GM18858 (cell line): ENCODE results near the gene ANKS1B.
"Not testable (repeated sequence)": the region's sequence is repeated elsewhere in the genome, so short reads cannot be mapped to it uniquely, and the experiment has no call there.

Experiments
- ATAC-seq: cut with Tn5 transposase; IDR thresholded peaks from one replicate; pipeline ENCODE4 v1.9.1; 2021; ENCODE audit not compliant: unreplicated experiment

Gene ANKS1B

DNA sequence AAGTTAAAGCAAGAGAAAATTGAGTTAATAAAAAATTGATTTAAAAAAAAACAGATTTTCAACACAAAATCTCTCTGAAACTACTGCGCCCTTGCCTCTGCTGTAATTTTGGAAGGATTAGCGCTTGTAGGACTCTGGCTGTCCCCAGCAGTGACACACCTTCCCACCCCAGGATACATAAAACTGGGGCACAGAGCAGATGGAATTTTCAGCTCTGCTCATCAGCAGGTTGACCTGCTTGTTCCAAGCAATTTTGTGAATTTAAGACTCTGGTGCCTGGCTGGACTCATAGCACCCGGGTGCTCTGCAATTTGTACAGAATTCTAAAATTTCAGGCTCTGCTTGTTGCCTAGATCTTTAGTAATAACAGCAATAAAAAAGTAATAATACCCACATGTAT lies 595.0 kb downstream of the ANKS1B start:
- ATAC-seq = no peak

DNA sequence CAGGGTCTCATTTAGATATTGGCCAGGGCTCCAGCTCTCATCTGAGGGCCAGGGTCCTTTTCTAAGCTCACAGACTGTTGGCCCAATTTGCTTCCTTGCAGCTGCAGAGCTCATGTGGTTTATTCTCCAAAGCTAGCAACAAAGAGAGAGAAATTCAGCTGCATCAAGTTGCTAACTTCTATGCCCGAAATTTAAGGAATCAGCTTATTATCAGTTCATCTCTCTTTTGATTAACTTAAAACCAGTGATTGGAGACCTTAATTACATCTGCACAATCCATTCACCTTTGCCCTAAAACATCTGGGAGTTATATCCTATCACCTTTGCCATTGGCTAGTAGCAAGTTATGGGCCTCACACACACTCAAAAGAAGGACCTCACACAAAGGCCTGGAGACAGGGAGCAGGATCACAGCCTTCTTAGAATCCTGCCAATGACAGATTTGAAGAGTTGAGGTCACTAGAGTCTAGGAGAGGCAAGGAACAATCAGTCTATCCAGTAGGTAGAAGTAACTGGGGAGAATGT lies 596.0 kb downstream of the ANKS1B start:
- ATAC-seq = no peak

- no peak for ATAC-seq
Measured at GRCh38 chr12:99387661-99388060, 597.1 kb downstream of the ANKS1B start.

GRCh38 chr12:99386907-99387306 lies 597.8 kb downstream of the ANKS1B start:
- ATAC-seq = peak; percentile 49

DNA sequence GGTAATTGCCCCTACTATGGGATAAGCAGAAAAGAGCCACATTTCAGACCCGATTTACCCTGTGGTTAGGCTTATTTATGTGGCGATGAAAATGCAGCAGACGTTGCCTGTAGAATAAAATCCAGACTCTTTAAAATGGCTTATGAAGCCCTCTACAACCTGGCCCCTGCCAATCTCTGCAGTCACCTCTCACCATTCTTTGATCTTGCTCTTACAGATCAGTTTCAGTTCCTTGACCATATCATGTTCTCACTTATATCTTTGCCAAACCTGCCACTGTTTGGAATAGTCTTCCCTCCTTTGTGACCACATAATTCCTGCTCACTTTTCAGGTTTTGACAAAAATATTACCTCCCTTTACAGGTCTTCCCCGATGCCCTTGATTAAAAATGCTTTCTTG lies 601.5 kb downstream of the ANKS1B start:
- ATAC-seq = no peak

DNA sequence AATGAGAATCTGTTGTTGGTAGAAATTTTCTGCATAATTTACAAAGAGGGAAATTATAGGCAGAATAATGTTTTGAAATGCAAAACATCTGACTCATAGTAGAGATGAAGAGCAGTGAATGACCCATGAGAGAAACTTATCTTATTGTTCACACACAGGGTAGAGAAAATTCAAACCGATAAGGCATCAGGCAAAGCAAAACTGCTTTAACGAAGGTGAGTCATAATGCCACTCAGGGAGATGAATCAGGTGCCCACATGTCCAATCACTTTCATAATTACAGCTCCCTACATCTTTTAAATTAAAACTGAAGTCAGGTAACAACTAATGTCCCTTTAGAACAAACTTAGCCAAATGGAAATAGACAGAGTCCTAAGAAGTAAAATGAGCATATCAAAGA lies 602.7 kb downstream of the ANKS1B start:
- ATAC-seq = peak; percentile 87

- ATAC-seq = no peak
Measured at GRCh38 chr12:99380701-99381100, 604.0 kb downstream of the ANKS1B start.

GRCh38 chr12:99374023-99374422 lies 610.7 kb downstream of the ANKS1B start:
- no peak for ATAC-seq

GRCh38 chr12:99372257-99372920 lies 612.3 kb downstream of the ANKS1B start:
- ATAC-seq = no peak

DNA sequence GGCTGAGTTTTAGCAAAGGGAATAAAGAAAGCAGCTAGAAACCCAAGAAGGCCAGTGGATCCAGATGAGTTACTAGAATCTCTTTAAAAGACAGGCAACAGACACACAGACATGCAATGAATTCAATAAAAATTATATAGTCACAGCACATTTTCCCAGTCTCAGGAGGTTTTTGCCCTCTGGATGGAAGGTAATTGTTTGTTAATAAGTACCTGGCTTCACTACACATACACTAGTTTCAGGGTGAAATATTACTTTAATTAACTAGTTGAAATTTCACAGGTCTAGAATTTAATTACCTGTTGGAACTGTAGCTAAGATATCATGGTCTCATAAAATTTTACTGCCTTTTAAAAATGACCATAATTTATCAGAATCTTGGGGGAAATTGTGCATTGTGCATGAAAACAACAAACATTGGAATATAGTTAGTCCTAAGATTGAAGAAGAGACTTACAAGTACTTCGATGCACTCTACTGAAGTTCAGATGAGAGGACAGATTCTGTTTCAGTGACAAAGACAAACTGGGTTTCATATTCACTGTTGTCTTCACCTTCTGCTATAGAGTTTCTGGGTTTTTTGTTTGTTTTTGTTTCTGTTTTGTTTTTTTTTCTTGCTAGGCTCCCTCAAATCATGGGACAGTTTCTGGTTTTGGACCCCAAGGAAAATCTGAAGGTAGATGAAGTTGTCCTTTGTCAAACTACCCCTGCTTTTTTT lies 614.2 kb downstream of the ANKS1B start:
- ATAC-seq = no peak

DNA sequence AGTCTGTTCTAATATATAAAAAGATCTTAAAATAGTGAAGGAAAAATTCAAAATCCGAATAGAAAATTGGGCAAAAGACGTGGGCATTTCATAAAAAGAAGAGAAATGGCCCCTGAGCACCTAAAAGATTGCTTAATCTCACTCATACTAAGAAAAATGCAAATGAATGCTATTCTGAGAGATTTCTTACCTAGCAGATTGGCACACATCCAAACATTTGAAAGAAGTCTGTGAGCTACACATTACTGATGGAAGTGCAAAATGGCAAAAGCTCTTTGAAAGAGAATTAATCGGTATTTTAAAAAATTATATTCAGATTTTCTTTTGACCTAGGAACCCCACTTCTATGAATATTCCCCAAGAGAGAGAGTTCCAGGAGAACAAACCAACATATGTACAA lies 617.6 kb downstream of the ANKS1B start:
- no peak for ATAC-seq

DNA sequence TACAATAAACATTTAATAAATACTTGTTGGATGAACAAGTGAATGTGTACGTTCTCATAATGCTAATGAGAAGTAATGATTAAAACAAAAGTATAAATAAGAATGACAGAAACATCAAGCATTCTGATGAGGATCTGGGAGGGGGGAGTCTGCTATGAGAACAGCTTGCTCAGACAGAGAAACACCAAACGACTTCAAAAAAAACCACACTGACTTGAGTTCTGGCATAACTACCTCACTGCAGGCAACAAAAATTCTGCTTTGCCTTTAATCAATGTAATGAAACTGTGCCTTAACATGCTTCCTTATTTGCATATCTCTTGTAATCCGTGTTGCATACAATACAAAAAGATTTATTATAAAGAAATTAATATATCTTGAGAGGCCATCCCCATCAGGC lies 632.5 kb downstream of the ANKS1B start:
- ATAC-seq = no peak

- ATAC-seq = no peak
Measured at GRCh38 chr12:99343960-99344359, 640.8 kb downstream of the ANKS1B start.

- no peak for ATAC-seq
Measured at GRCh38 chr12:99339663-99340062, 645.1 kb downstream of the ANKS1B start.

DNA sequence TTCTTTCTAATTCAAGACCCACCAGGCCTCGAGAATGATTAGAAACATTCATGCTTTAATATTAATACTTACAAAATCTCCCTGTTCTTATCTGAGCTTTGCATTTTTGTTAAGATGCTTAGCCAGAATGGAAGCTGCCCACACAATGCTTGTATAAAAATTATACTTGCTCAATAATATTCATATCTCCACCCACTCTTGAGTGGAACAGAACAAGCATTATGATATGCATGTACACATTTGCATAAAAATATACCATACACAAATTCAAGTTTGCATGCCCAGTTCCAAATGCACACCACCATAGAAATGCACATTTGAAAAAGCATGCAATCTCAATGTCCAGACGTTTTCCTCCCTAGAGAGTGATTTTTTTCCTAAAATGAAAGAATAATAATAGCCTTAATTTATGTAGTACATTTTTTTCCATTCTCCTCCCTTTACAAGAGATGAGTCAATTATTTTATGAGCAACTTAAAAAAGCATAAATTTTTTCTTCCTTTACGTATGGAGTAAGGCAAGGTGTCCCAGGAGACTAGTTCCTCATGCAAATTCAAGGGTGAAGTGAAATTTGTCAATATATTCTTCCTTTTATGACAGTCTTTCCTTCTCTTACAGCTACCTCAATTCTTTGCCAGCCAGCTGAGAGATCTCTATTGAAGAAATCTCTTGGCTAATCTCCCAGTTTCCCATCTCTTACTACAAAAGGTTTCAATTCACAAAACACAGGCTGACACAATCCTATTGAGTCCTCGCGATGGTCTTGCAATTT lies 650.3 kb downstream of the ANKS1B start:
- no peak for ATAC-seq

DNA sequence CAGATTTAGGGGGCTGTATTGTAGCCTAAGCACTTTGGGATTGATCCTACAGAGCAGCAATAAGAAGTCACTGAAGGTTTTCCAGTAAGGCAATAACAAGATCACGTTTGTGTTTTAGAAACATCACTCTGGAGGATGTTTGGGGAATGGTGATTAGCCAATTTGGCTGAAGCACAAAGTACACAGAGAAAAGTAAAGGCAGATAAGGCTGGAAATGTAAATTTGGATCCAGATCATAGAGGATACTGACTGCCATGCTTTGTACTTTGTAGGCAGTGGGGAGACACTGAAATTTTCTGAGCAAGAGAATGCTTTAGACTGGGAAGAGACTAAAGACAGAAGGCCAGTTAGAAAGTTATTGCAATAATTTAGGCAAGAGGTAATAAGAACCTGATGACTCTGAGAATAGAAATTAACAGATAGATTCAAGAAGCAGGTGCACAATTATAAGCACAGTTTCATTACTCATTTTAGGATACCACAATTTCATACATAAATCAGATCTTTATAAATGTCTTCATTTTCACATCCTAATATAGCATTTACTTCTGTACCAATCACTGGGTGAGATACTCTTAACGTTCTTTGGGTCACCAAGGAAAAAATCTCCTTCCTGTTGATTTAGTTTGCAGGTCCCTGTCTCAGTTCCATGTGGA lies 651.7 kb downstream of the ANKS1B start:
- ATAC-seq = no peak

GRCh38 chr12:99330216-99330615 lies 654.5 kb downstream of the ANKS1B start:
- ATAC-seq = no peak

DNA sequence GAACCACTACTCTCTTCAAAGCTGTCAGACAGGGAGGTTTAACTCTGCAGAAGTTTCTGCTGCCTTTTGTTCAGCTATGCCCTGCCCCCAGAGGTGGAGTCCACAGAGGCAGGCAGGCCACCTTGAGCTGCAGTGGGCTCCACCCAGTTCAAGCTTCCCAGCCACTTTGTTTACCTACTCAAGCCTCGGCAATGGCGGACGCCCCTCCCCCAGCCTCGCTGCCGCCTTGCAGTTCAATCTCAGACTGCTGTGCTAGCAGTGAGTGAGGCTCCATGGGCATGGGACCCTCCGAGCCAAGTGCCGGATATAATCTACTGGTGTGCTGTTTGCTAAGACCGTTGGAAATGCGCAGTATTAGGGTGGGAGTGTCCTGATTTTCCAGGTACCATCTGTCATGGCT lies 663.5 kb downstream of the ANKS1B start:
- ATAC-seq = not testable (repeated sequence)

- no peak for ATAC-seq
Measured at GRCh38 chr12:99311373-99311772, 673.4 kb downstream of the ANKS1B start.

DNA sequence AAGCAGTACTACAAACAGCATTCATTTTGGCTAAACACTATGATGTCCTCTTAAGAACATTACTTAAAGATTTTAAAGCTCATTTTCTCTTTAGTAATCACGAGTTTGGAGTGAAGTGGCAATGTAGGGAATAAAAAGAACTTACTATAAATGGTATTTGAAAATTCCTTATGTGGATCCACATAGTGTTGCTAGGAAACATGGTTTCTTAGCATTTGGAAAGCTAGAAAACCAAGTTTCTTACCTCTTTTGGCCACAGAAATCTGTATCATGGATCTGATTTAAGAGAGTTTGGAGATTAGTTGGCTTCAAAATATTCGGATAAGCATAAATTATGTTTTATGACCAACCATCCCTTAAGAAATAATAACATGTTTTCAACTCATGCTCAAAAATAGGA lies 674.9 kb downstream of the ANKS1B start:
- no peak for ATAC-seq

GRCh38 chr12:99302874-99303273 lies 681.9 kb downstream of the ANKS1B start:
- ATAC-seq = no peak
